ENCODE results near the gene ZFC3H1. TPM values are rescaled to one million over a fixed set of nuclear protein-coding genes. Genes with fewer than 3 reads are reported as not detected.

The ZFC3H1 gene
- total and polyA plus RNA-seq, 9 of the 15 experiments (the other 6 are each of a cell fraction or from before 2014, with no cell fraction given): 14.8 to 80.5 (median 22.1) TPM

DNA sequence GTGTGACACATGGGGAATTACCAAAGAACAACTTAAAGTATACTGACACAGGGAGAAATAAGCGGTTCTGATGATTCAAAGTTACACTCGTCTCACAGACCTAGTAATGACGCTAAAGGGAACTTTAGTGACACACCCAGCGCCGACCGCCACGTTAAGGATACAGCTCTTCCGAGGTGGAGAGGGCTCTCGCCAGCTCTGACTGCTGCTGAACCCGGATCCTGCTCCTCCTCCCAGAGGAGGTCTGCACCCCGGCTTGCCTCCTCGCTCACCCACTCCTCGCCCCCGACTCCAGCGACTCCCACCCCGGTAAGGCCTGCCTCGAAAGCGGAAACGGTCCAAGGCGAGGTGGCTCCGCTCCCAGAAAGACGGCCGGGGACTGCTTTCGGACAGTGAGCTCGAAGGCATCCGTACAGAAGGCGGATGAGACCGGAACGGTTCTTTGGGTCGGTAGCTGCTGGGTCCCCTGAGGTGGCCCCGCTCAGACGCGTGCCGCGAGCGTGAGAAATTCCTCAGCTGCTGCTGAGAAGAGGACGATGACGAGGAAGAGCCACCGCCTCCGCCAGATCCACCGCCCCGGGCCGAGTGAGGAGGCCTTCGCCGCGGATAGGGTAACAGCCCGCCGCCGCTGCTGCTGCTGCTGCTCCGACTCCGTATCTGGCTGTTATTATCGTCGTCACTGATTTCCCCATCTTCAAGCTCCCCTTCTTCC lies 643 bp downstream of the ZFC3H1 start (continued):
- no peak for TF ChIP-seq ZBTB1 (CRISPR knock-in tag; IDR thresholded peaks at IDR 0.05; ENCODE audit: borderline replicate concordance, low read depth)
- TF ChIP-seq, protein P1, sequence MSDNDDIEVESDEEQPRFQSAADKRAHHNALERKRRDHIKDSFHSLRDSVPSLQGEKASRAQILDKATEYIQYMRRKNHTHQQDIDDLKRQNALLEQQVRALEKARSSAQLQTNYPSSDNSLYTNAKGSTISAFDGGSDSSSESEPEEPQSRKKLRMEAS (CRISPR knock-in tag; IDR thresholded peaks at IDR 0.05): peak; percentile 40; the same call in 1 of the 2 replicates
- TF ChIP-seq NFYB (IDR thresholded peaks at IDR 0.05; ENCODE audit: extremely low read depth, insufficient read length): no peak
- peak; percentile 34; the same call in 1 of the 2 replicates for TF ChIP-seq POLR2AphosphoS5 (IDR thresholded peaks at IDR 0.05; ENCODE audit: control insufficient read depth, insufficient read depth, low read depth, low read length)
- TF ChIP-seq TEAD4 (IDR thresholded peaks at IDR 0.05; ENCODE audit: low read length): 0 out of 2 replicates have a peak, but pooled peaks have one; percentile 1
- no peak for TF ChIP-seq TEAD4 (CRISPR knock-in tag; IDR thresholded peaks at IDR 0.05; ENCODE audit: borderline replicate concordance)
- TF ChIP-seq NRF1 (conservative IDR thresholded peaks at IDR 0.05 in 1 of 2, IDR thresholded peaks at IDR 0.05 in 1 of 2): peak in 1 of 2 experiments; percentile 37; a peak in 1 of 4 replicates
- TF ChIP-seq ZSCAN29 (IDR thresholded peaks at IDR 0.05): peak; percentile 15; the same call in 1 of the 2 replicates
- no peak for TF ChIP-seq KAT8 (IDR thresholded peaks at IDR 0.05; ENCODE audit: low read depth)
- no peak for TF ChIP-seq KLF10 (CRISPR knock-in tag; IDR thresholded peaks at IDR 0.05)
- TF ChIP-seq, protein P2, sequence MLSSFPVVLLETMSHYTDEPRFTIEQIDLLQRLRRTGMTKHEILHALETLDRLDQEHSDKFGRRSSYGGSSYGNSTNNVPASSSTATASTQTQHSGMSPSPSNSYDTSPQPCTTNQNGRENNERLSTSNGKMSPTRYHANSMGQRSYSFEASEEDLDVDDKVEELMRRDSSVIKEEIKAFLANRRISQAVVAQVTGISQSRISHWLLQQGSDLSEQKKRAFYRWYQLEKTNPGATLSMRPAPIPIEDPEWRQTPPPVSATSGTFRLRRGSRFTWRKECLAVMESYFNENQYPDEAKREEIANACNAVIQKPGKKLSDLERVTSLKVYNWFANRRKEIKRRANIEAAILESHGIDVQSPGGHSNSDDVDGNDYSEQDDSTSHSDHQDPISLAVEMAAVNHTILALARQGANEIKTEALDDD (IDR thresholded peaks at IDR 0.05): no peak
- TF ChIP-seq ZNF75A (CRISPR knock-in tag; IDR thresholded peaks at IDR 0.05): no peak
- no peak for TF ChIP-seq TRIM24 (IDR thresholded peaks at IDR 0.05)
- TF ChIP-seq HDAC6 (IDR thresholded peaks at IDR 0.05; ENCODE audit: low read depth, low read length): no peak
- TF ChIP-seq, protein P3, sequence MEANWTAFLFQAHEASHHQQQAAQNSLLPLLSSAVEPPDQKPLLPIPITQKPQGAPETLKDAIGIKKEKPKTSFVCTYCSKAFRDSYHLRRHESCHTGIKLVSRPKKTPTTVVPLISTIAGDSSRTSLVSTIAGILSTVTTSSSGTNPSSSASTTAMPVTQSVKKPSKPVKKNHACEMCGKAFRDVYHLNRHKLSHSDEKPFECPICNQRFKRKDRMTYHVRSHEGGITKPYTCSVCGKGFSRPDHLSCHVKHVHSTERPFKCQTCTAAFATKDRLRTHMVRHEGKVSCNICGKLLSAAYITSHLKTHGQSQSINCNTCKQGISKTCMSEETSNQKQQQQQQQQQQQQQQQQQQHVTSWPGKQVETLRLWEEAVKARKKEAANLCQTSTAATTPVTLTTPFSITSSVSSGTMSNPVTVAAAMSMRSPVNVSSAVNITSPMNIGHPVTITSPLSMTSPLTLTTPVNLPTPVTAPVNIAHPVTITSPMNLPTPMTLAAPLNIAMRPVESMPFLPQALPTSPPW (CRISPR knock-in tag; IDR thresholded peaks at IDR 0.05): no peak
- TF ChIP-seq CHD2 (IDR thresholded peaks at IDR 0.05; ENCODE audit: low read depth, low read length): no peak
- TF ChIP-seq, protein P4, sequence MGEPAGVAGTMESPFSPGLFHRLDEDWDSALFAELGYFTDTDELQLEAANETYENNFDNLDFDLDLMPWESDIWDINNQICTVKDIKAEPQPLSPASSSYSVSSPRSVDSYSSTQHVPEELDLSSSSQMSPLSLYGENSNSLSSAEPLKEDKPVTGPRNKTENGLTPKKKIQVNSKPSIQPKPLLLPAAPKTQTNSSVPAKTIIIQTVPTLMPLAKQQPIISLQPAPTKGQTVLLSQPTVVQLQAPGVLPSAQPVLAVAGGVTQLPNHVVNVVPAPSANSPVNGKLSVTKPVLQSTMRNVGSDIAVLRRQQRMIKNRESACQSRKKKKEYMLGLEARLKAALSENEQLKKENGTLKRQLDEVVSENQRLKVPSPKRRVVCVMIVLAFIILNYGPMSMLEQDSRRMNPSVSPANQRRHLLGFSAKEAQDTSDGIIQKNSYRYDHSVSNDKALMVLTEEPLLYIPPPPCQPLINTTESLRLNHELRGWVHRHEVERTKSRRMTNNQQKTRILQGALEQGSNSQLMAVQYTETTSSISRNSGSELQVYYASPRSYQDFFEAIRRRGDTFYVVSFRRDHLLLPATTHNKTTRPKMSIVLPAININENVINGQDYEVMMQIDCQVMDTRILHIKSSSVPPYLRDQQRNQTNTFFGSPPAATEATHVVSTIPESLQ (CRISPR knock-in tag; IDR thresholded peaks at IDR 0.05): peak; percentile 87; the same call in 1 of the 2 replicates
- no peak for TF ChIP-seq ZNF23 (CRISPR knock-in tag; IDR thresholded peaks at IDR 0.05)
- TF ChIP-seq ZKSCAN1 (IDR thresholded peaks at IDR 0.05; ENCODE audit: low read depth, low read length): no peak
- no peak for TF ChIP-seq EZH2 (IDR thresholded peaks at IDR 0.05; ENCODE audit: borderline replicate concordance, low read depth, low read length)
- TF ChIP-seq, protein P5, sequence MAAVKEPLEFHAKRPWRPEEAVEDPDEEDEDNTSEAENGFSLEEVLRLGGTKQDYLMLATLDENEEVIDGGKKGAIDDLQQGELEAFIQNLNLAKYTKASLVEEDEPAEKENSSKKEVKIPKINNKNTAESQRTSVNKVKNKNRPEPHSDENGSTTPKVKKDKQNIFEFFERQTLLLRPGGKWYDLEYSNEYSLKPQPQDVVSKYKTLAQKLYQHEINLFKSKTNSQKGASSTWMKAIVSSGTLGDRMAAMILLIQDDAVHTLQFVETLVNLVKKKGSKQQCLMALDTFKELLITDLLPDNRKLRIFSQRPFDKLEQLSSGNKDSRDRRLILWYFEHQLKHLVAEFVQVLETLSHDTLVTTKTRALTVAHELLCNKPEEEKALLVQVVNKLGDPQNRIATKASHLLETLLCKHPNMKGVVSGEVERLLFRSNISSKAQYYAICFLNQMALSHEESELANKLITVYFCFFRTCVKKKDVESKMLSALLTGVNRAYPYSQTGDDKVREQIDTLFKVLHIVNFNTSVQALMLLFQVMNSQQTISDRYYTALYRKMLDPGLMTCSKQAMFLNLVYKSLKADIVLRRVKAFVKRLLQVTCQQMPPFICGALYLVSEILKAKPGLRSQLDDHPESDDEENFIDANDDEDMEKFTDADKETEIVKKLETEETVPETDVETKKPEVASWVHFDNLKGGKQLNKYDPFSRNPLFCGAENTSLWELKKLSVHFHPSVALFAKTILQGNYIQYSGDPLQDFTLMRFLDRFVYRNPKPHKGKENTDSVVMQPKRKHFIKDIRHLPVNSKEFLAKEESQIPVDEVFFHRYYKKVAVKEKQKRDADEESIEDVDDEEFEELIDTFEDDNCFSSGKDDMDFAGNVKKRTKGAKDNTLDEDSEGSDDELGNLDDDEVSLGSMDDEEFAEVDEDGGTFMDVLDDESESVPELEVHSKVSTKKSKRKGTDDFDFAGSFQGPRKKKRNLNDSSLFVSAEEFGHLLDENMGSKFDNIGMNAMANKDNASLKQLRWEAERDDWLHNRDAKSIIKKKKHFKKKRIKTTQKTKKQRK (IDR thresholded peaks at IDR 0.05; ENCODE audit: borderline replicate concordance, low read depth, low read length): no peak

Measured in K562 (cell line).